Ecto neural progenitor cell (in vitro differentiated cells): ENCODE data around the gene RIC3.

Experiments
- DNase-seq: peaks from one replicate; pipeline ENCODE4 v3.0.0-alpha.2; 2018; ENCODE audit warnings: low spot score

The RIC3 gene

DNA sequence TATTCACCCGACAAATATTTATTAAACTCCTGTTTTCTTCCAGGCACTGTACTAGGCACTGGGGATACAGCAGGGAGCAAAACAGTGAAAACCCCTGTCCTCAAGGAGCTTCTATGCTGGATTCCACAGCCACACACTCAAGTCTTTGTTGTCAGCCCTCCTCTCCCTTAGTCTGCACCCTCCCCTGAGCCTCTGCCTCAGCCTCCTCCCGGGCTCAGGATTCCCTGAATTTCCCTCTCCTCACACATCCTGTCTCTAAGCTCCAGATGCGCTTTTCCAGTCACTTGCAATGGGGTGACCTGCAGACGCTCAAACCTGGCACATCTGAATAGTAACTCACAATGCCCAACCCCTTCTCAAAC, 101.3 kb downstream of the RIC3 start:
- DNase-seq = no peak

DNA sequence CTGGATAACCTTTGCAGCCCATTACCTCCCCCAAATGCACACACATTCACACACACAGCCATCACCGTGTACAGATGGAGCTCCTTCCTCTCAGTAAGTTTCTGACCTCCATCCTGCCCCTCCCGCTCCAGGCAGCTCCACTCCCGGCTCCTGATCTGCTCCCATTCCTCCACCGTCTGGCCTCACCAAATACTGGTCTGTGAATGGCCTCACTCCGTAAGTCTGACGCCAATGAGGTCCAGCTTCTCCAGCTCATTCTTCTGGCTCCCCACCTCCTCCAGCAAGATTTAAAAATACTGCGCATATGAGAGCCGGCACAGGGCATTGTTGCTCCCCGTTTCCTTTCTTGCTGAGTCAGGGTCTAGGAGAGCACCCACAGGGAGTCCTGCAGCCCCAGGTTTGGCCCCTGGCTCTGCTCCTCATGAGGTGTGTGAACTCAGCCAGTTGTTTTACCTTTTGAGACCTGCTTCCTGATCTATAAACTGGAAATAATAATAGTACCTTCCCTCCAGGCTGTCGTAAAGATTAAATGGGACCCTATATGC, 101.8 kb downstream of the RIC3 start:
- no peak for DNase-seq

DNA sequence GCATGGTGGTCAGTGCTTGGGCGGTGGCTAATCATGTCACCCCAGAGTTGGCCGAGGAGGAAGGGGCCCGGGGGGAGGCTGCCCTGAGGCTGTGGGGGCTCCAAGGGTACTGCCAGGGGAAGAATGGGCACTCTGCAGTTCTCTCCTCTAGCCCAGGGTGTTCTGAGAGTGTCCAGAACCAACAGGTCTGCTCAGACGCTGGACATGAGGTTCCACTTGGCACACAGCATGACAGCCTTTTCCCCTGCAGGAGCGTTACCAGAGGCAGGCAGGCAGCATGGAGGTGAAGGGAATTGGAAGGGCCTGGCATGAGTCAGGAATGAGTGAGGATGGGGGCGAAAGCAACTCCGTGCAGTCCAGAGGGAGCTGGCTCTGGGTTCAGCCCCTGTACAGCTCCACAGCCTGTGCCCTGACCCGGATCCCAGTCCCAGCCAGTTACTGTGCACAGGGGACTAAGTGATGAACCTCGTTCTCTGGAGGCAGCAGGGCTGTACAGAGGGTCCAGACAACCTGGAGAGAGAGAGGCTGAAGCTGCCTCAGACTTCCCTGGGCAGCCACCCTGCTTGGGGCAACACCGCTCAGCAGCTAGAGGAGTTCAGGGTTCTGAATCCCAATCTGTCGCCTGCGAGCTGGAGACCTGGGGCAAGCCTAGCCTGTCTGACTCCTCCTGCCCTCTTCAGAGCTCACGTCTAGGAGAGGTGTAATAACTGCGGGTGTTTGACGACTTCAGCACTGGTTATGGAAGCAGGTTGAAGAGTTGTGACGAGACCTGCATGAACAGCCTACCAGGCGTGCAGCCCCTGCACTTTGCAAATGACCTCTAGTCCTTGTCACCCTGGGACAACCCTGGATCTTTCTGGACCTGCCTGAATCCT, 102.6 kb downstream of the RIC3 start:
- DNase-seq = no peak

DNA sequence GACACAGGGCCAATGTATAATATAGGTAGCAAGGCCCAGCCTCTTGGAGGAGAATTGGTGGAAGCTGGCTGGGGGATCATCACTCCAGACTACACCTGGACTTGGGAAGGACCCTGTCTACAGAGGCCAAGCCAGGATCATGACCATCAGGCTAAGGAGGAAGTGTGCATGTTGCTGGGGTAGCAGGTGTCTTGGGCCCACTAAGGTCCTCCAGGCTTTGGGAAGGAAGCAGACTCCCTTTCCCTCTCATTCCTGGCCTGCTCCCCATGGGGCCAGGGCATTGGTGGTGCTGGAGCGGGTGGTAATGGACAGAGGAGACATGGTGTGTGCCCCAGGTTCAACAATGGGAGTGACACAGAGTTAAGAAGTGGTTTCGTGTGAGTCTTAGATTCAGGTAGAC, 103.8 kb downstream of the RIC3 start:
- DNase-seq = no peak

DNA sequence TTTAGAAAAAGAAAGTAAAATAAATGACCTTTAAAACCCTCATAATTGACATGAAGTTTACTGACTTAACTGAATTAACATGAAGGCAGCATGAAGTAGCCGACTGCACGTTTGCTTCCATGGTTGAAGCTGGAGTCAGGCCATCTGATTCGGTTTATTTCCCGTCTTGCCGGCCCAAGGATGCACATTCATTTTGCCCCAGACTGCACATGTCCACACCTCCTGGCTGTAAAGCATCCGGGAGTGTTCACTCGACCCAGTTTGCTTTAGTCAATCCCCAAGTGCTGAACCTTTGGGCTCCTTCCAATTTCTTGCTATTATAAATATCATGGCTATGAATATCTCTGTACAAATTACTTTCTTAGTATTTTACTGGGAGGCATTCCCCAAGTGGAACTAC, 105.5 kb downstream of the RIC3 start:
- no peak for DNase-seq

DNA sequence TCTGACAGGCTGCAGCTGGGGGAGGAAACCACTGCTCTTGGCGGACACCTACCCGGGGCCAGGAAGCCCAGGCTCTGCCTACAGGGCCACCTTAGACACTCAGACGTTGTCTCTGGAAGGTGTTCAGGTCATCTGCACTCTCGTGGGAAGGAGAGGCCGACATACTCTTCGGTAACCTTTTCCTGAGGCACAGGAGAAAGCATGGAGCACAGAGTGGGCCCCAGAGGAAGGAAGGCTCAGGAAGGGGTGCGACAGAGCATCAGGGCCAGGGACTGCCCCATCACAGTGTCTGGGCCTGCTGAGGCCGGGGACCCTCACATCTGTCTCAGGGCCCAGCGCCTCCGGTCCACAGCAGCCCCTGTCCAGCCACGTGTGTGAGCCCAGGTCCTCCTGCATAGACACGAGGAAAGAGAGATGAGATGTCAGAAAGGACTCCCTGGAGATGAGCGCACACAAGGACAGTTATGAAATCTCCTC, 106.0 kb downstream of the RIC3 start:
- no peak for DNase-seq

DNA sequence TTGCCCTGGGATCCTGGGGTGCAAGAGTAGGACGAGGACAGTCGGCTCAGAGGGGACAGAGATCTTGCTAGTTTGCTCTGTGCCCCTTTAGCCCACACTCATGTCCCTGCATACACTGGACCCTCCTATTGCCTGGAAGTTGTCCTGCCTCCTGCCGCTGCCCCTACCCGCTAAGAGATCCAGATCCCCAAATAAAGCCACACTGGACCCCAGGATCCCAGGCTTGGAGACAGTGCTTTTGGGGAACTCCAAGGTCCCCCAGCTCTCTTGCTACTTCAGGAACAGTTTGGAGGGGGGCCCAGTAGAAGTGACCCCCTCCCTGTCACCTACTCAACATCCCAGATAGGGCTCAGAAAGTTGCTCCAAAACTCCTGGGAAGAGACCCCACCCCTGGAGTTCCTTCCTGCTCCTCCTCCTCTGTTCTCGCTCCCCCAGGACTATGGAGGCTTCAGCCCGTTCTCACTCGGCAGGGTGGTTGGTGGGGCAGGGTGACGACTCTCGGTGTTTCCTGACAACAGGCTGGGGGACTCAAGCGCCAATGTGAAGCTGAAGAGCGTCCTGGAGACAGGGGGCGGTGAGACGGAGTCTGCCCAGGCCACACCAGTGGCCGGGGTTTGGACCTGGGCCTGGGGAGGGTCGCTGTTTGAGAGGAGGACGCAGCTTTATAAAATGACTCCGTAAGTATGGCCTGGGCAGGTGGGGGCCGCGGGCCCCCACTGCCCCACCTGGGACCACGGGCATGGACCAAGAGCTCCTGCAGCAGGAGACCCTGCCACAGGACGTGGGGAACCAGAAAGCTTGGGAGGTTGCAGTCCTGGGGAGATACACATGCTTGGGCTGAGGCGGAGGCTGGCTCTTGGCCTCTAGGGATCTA, 107.0 kb downstream of the RIC3 start:
- no peak for DNase-seq

DNA sequence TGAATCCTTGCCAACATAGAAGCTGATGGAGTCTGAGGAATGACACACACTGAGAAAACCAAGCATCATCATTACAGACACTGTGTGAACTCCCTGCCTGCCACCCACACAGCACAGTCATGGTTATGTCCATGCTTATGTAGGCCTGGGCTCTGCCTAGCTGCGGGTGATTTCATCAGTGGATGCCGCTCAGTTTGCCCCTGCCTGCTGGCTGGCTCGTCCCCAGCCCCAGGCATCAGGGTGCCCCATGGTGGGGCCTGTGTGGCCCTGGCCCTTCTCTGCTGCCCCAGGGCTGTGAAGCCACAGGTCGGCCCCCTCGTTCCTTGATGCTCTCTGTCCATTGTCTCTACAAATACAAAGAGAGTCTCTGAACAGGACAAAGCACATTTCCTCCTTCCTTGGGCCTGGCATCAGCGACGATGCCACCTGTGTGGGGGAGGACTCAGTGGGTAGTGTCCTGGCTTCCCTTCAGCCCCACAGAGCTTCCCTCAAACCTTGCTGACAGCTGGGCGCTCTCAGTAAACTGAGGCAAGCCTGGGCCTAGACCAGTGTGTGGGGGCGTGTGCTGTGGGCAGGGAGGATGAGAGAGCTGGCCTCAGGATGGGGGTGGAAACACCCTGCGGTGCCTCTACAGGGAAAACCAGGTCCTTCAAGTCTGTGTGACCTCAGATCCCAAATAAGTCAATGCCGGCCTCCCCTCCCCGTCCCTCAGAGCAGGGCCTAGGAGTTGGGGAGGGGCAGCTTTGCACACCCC, 107.8 kb downstream of the RIC3 start:
- no peak for DNase-seq

DNA sequence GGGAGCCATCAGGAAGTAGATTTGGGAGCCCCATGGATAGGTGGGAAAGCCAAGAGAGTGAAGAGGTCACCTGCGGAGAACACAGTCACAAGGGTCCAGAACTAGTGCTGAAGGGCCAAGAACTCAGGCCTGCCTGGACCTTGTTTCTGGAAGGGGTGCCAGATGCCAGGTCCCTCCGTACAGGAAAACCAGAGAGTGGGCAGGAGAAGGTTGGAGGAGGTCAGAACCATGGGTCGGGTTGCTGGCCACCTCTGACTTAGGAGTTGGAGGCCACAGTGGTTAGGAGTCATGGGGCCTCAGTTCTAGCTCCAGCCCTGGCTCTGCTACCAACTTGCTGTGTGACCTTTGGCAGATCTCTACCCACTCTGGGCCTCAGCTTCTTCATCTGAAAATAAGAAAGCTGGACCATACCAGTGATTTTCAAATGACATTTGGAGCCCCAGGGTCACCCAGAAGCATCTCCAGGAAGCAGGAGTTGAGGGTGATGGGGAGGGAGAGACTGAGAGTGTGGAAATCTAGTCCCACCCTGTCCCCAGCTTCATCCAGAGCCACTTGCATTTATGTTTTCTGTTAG, 108.6 kb downstream of the RIC3 start:
- DNase-seq = no peak

DNA sequence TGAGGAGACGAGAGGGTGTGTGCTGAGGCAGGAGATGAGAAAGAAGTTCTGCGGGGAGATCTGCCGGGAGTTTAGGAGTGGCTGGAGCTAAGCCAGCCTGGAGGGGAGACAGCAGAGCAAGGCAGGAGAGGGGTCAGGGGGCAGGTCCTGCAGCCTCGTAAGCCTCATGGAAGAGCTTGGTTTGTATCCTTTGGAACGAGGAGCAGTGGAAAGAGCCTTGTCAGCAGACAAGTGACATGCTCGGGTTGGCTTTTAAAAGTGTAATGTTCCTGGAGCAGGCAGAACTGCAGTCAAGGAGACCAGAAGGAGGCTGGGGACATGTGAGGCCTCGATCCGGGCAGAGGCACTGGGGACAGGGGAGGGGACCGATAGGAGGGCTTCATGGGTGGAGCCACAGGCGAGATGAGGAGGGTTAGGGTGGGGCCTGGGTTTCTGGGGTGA, 109.2 kb downstream of the RIC3 start:
- DNase-seq = no peak

DNA sequence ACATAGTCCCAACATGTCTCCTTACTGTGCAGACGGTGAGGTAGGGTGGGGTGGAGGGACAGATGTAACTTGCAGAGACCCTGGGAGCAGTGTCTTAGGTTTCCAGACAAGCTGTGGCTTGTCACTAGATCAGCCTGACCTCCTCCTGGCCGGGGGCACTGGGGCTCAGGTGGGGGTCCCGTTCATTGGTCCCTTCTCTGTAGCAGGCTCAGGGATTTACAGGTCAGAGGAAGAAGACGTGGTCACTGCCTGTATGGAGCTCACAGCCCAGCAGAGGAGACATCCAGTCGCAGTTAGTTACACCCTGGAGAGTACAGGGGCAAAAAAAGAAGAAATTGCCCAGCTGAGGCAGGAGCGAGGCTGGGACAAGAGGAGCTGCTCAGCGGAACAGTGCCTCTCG, 109.8 kb downstream of the RIC3 start:
- no peak for DNase-seq

DNA sequence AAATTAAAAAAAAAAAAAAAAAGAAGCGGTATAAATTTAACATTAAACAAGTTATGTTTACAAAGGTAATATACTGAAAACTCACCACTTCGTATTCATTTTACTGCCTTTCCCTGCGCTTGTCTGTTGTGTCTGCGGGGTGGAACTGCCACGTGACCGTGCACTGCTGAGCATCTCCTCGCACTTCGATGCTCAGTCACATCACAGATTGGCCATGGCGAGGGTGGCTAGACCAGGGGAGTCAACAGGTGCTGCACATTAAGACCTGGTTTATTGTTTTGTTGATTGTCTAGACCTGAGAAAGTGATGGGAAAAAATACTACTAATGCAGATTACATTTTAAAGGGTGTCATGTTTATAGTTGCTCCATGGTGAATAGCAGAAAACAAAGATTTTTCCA, 110.6 kb downstream of the RIC3 start:
- no peak for DNase-seq

DNA sequence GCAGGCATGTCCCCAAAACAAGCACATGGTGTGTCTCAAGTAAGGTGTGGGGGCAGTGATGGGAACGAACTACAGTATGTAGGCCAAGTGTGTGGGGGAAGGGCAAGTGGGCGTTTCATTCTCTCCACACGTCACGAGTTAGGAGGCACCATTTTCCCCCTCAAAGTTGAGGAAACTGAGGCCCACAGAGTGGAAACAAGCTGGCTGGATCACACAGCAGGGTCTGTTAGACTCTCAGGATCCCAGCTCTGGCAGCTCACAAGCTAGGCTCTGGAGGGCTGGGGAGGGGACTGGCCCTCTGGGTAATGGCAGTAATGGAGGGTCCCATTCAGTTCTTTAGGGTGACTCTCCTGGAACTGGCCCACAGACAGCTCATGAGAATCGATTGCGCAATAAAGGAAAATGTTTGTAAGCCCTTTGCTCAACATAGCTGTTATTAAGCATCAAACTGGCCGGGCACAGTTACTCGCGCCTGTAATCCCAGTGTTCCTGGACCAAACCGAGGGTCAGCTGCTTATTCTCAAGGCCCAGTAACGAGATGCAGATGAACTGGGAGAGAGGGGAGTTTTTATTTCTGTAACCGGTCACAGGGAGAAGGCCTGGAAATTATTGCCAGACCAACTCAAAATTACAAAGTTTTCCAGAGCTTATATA, 111.9 kb downstream of the RIC3 start:
- DNase-seq = no peak
